ENCODE measurements around the gene PPP1R11.

GRCh38 chr6:30063315-30063714 lies 3.7 kb upstream of the PPP1R11 start:
- TF ChIP-seq CTCF (IDR thresholded peaks at IDR 0.05) (no peak), POLR2A (IDR thresholded peaks at IDR 0.05) (no peak)

Measured in body of pancreas (tissue), 4 donors.